HG03060 (cell line): ENCODE measurements around the gene PDAP1.
"Not testable (repeated sequence)": the region's sequence is repeated elsewhere in the genome, so short reads cannot be mapped to it uniquely, and the experiment has no call there.

ENCODE experiments used
- ATAC-seq: cut with Tn5 transposase; IDR thresholded peaks from one replicate; pipeline ENCODE4 v1.9.1; 2021; ENCODE audit warnings: low read depth, moderate number of reproducible peaks; ENCODE audit not compliant: unreplicated experiment

The PDAP1 gene

DNA sequence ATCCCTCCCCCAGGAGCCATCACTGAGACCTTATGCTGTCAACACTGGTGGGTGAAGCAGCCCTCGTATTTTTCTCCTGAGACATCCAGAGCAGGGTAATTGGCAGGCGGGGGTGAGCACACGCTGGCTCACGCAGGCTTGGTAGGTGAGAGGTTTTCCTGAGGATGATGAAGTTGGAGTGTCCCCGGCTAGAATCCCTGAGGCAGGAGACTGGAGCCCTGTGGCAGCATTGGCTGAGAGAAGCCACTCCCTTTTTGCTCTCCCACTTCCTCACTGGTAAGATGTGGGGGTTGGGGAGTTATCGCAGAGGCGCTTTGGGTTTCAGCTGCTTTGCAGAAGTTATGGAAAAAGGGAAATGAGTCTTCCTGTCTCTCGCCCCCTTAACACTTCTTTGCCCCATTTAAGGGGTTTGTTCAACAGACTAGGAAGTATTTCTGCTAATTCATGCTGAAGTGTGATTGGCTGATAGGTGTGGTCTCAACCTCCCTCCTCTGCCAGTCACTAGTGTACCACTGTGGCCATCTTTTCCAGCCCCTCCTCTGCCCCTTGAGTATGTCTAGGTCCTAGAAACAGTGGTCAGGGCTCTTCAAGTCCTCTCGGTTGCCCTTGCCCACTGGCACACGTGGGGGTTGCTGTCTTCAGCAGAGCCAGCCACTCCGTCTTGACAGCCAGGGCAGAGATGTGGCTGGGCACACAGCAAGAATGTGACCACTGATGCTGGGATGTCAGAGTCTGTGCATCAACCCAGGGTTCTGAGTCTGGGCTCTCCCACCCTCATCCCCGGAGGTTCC is 28.2 kb downstream of the PDAP1 start:
- ATAC-seq = no peak

DNA sequence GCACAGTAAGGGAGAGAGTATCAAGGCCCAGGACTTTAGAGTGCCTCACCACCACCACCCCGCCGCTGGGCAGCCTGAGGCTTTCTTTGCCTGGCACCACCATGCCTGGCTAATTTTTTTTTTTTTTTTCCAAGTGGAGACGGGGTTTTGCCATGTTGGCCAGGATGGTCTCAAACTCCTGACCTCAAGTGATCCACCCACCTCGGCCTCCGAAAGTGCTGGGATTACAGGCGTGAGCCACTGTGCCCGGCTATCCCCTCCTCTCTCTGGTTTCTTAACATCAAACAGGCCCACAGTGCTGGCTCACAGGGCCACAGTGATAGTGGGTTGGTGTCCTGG is 28.7 kb downstream of the PDAP1 start:
- not testable (repeated sequence) for ATAC-seq

DNA sequence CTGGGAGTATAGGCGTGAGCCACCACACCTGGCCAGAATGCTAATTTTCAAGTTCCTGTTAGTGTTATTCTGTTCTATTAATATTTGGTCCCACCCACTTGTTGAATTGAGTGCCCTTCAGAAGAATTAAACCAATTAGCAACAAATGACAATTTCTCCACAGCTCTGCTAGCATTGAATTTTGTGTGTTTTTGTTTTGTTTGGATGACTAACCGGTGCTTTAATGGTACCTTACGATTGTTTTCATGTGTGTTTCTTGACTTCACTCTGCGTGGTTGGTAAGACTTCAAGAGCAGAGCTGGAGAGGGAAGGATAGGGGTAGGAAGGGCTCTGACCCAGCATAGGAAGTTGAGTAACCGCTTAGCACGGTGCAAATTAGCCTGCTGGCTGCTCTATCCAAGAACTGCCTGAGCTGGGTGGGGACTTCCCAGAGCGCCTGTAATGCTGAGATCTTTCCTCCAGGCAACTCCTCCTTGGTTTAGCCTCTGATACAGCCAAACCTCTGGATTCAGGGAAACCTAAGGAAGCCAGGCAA is 29.3 kb downstream of the PDAP1 start:
- no peak for ATAC-seq

DNA sequence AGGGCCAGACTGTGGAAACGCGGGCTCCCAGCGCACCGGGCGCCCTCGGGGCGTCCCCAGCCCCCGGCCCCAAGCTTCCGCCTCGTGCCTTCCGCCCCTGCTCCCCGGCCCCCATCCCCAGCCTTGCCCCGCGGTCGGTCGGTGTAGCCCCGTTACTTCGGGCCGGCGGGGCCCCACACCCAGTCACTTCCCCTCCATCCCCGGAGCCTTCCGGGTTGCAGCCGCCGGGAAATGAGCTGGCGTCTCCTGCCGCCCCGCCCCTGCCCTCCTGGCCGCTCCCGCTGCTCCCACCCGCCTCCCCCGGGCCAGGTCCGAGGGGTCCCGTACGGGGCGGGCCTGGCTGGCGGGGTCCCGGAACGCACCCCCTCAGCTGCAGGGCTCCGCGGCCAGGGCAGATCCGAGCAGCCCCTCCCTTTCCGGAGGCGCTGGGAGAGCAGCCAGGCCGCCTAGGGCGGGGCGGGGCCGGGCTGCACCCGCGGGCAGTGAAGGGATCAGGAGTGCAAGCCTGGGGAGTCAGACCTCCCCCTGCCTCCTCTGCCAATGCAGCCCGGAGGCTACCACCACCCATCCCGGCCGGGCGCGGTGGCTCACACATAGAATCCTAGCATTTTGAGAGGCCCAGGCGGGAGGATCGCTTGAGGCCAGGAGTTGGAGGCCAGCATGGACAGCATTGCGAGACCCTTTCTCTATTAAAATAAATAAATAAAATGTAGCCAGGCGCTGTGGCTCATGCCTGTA is 33.2 kb downstream of the PDAP1 start:
- no peak for ATAC-seq

DNA sequence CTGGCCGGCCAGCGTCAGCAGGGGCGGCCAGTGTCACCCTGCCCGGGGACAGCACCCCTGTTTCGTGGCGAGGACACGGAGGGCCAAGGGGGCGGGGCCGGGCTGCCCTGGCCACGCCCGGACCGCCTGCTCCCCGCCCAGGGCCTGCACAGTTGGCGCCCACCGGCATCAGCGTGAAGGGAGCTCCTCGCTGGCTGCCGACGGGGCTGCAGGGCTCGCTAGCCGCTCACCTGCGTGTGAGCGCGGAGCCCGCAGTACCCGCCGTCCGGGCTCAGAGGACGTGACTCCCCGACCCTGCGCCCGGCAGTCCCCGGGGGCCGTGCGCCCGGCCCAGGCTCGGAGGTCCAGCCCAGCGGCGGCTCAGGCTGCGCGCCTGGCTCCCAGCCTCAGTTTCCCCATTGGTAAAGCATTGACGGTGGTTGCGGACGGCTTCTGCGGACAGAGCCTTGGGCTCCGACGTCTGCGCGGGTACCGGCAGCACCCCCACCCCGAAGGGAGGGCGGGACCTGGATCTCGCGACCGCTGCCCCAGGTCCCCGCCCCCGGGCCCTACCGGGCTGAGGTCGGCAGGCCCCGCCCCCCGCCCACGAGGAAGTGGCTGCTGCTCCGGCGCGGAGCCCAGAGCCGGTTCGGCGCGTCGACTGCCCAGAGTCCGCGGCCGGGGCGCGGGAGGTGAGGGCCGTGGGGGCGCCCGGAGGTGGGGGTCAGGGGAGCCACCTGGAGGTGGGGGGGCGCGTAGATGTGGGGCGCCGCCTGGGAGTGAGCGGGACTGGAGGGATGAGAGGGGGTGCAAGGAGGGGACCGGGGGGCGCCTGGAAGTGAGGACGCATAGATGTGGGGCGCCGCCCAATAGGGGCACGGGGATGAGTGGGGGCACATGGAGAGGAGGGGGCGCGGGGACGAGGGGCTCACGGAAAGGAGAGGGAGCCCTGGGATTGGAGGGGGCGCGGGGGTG is 34.0 kb downstream of the PDAP1 start, which contains the start of gene ARPC1B:
ARPC1B (plus strand) TSS at position 620 of the 954 bp plus-strand sequence. CDS start 10,985 bp downstream, outside the sequence.
- peak; percentile 31 for ATAC-seq

DNA sequence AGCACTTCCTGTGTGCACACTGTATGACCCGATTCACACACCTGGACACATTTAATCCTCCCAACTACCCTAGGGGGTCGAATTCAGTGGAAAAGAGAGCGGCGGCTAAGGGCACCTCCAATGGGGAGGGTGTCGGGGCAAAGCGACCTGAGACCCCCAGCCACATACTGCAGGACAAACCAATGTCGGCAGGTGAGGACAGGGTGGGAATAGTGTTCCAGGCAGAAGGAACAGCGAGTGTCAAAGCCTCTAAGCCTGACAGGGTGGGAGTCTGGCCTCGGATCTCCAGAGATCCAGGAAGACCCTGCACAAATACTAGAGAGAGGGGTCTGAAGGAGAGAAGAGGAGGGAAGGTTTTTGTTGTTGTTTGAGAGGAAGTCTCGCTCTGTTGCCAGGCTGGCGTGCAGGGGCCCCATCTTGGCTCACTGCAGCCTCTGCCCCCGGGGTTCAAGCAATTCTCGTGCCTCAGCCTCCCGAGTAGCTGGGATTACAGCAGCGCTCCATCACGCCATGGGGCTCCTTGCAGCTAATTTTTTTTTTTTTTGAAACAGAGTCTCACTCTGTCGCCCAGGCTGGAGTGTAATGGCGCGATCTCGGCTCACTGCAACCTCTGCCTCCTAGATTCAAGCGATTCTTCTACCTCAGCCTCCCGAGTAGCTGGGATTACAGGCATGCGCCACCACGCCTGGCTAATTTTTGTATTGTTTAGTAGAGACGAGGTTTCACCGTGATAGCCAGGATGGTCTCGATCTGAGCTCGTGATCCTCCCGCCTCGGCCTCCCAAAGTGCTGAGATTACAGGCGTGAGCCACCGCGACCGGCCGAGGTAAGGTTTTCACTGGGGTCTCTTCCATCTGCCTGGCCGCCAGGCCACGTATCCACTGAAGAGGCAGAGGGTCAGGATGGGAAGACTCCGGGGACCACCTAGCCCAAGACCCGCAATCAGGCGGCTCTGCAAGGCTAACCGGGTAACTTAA is 35.0 kb downstream of the PDAP1 start:
- ATAC-seq = no peak

DNA sequence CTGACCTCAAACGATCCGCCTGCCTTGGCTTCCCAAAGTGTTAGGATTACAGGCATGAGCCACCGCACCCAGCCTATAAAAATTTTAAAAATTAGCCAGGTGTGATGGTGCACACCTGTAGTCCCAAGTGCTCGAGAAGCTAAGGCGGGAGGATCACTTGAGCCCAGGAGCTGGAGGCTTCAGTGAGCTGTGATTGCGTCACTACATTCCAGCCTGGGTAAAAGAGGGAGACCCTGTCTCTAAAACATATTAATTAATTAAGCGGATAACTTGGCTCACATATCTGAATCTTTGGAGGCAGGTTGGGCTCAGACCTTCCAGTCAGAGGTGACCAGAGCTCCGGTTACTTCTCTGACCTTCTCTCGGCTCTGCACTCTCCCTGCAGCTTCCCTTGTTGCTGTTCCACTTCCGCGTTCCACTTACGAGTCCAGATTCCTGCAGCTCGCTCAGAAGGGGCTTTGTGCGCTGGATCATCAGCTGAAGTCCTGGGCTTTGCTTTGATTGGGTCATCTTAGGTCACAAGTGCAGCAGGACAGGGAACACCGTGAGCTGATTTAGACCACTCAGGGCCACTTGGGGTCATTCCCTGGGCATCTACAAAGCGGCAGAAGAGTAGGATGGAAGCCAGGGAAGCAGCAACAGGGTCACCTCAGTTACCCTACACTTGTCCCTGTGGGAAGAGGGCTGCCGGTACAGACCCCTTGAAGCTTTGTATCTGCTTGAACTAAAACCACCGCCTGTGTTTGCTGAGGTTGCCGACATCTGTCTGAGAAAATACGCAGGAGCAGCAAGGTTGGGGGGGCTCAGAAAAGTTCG is 35.9 kb downstream of the PDAP1 start:
- no peak for ATAC-seq

DNA sequence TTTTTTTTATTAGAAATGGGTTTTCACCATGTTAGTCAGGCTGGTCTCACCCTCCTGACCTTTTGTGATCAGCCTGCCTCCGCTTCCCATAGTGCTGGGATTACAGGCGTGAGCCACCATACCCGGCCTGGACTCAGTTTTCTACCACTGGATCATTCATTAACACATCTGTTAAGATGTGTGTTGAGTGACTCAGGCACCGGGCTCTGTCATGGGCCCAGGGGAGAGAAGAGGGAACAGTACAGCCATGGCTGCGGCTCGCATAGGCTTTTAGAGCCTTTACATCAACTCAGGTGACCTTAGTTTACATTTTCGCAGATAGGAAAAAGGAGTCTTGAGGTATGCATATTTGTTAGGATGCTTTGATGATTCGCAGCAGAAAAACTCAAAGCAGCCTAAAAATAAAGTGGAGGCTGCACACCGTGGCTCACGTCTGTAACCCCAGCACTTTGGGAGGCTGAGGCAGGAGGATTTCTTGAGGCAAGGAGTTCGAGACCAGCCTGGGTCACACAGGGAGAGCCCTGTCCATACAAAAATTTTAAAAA is 36.9 kb downstream of the PDAP1 start:
- ATAC-seq = no peak

DNA sequence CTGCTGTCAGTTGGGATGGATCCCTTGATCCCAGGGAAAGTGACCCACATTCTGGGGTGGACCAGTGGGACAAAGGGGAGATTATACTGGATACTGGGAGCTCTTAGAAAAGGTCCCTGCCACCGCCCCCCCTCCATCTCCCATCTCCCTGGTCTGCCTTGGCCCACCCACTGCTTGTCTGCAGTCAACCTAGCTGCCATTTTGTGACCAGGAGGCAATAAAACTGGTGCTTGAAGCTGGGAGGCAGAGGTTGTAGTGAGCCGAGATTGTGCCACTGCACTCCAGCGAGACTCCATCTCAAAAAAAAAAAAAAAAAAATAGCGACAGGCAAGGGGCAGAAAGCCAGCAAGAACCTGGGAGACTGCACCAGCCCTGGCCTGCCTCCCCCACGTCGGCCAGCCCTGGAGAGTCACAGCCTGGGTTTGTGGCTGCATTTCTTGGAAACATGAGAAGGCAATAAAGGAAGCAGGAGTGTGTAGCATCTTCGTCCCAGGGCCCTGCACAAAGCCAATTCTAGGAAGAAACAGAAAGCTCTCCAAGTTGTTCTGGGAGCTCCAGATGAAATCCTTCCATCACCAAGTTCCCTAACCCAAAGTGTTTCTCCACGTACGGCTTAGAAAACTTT is 38.5 kb downstream of the PDAP1 start:
- ATAC-seq = no peak

DNA sequence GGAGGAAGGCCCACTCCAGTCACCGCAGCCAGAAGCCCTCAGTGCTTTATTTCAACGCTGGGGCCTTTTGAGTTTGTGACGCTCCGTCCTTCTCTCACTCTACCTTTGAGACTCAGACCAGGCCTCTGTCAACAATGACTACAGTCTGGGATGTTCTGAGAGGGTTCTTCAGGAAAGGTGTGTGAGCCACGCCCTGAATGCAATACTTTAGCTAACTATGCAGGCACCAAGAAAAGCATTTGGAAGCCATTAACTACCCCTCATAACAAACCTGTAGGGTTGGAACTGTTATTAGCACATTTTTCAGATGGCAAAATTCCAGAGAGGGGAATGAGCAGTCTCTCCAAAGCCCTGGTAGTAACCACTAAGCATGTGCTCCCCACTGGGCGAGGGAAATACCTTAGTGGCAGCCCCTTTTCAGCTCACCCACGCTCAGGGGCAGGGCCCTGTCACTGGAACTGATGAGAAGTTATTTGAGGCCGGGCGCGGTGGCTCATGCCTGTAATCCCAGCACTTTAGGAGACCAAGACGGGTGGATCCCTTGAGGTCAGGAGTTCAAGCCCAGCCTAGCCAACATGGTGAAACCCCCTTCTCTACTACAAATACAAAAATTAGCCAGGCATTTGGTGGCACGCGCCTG is 39.5 kb downstream of the PDAP1 start:
- ATAC-seq = no peak

DNA sequence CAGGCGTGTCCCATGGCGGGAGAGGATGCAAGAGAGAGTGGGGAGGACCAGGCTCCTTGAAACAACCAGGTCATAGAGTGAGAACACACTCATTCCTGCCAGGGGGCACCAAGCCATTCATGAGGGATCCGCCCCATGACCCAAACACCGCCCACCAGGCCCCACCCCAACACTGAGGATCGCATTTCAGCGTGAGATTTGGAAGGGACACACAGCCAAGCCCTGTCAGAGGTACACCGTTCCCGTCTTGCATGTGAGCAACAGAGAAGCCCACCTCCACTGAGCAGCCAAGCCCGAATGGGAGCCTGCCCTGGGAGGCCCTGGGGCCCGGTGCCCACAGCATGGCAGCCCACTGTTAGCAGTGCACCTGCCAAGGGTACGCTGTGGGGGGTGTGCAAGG is 41.8 kb downstream of the PDAP1 start:
- no peak for ATAC-seq

DNA sequence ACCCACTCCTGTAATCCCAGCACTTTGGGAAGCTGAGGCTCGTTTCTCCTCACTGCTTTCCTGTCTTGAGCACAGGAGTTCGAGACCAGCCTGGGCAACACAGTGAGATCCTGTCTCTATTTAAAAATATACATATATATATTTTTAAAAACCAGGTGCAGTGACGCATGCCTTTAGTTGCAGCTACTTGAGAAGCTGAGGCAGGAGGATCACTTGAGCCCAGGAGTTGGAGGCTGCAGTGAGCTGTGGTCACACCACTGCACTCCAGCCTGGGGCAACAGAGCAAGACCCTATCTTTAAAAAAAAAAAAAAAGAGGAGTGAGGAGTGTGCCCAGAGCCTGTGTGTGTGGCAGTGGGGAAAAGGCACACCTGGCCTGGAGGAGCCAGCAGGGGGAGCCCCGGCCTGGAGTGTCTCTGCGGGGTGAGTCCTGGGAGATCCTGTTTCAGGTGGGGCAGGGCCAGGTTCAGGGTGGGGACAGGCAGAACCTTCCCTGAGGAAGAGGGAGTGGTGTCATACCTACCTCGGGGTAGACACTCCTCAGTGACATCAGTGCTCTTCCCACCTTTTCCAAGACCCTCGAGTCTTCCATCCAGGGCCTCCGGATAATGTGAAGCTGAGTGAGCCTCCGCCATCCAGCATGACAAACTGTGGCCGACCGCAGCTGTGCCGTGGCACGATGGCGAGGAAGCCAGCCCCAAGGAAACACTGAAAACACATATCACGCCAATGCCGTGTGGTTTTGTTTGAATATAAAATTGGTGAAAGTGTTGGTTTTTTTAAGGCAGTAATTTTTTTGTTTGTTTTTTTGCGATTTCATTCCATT is 42.9 kb downstream of the PDAP1 start:
- no peak for ATAC-seq

DNA sequence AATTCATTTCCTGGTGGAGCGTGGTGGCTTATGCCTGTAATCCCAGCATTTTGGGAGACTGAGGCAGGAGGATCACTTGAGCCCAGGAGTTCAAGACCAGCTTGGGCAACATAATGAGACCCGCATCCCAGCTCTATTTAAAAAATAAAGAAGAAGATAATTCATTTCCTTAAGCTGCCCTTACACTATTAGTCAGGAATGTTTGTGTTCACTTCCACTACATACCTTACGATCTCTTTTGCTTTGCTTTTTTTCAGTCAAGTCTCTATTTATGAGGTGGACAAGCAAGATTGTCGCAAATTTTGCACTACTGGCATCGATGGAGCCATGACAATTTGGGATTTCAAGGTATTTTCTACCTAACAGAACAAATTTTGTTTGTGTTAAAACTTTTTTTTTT is 45.1 kb downstream of the PDAP1 start:
- ATAC-seq = no peak

DNA sequence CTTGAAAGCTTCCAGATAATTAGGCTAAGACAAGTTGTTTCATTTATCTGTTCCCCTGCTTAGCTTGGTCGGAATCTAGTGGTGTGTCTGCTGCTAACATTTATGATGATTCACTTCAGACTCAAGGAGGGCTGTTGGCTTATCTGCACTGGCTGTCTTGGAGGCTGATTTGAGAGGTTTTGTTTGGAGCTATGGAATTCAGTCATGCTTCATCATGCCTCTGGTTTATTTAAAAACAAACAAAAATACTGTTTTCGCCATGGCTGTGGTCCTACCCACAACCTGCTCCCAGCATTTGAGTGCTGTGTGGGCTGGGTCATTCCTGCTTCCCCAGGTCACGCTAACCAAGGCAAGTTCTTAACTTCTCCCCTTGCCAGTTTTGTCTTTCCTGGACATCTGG is 45.6 kb downstream of the PDAP1 start:
- no peak for ATAC-seq

DNA sequence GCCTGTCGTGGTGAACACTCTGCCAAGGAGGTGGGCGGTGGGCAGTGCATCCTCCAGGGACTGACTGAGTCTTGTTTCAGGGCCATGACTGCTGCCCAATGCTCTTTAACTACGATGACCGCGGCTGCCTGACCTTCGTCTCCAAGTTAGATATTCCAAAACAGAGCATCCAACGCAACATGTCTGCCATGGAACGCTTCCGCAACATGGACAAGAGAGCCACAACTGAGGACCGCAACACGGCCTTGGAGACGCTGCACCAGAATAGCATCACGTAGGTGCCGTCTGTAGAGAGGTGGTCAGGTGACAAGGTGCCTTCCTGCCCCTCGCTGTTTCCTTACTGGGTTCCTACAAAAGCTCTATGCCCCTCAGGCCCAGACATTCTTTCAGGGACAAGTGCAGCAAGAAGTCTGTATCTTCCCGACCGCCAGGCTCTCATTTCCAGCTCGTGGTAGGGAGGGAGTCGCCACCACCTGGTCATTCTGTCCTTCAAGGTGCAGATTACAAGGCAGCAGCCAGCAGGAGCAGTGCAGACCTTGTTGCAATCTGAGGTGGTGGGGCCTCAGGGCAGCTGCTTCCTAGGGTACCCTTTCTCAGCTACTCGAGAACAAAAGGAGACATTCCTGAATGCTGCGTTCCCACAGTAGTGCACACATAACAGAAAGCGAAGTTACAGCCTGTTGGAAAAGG is 48.8 kb downstream of the PDAP1 start:
- ATAC-seq = no peak

DNA sequence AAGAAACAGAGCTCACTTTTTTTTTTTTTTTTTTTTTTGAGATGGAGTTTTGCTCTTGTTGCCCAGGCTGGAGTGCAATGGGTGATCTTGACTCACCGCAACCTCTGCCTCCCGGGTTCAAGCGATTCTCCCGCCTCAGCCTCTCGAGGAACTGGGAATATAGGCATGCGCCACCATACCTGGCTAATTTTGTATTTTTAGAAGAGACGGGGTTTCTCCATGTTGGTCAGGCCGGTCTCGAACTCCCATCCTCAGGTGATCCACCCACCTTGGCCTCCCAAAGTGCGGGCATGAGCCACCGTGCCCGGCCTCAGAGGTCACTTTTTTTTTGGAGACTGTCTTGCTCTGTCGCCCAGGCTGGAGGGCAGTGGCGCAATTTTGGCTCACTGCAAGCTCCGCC is 49.9 kb downstream of the PDAP1 start:
- ATAC-seq = not testable (repeated sequence)
